K562 (cell line): ENCODE results near the gene RAI1. TPM values are rescaled to one million over a fixed set of nuclear protein-coding genes. Genes with fewer than 3 reads are reported as not detected.

Source experiments
- ATAC-seq: fragments of 200-7000 bp; cut with Tn5 transposase; 3 replicates; pipeline ENCODE4 v1.9.1; 2020; ENCODE audit warnings: moderate library complexity
- BruUV-seq: library from RNA; stranded (reverse); fragments of 400-500 nt; replicated peaks from 2 replicates; lab custom pipeline; 2021; lab: Mats Ljungman, UMichigan
- CTCF ChIA-PET: fragments of 300-600 bp; formaldehyde crosslinking; extraction: SDS; loops from one replicate; lab custom pipeline; 2021; ENCODE audit warnings: low intra/inter-chr PET ratio; lab: Yijun Ruan, JAX
- POLR2A ChIA-PET: fragments of 300-600, 350-650 bp; sonication (Branson Sonifier 250); formaldehyde crosslinking; extraction: SDS; loops from one replicate; lab custom pipeline; 2021; ENCODE audit warnings: antibody characterized with exemption, inconsistent platforms; lab: Yijun Ruan, JAX
- DNase-seq, 4 experiments: peaks; one replicate each; pipeline versions ENCODE4 v3.0.0 to v3.0.0-alpha.2; 2011 to 2018; ENCODE audit warnings: low spot score in 3 of 4, mixed read lengths in 3 of 4; ENCODE audit errors: extremely low read depth in 1 of 4
- FAIRE-seq: peaks from 2 replicates; lab custom pipeline; 2011; peaks lifted over from hg19 to GRCh38; lab: Jason Lieb, UNC
- H2AFZ ChIP-seq: 2 replicates; pipeline ENCODE4 v1.6.0; 2011; ENCODE audit warnings: low read depth, low read length, control low read depth, inconsistent platforms
- H3K27ac ChIP-seq: fragments of 200-600 bp; 3 replicates; pipeline ENCODE4 v1.8.0; 2011; ENCODE audit warnings: low read depth, mild to moderate bottlenecking, control low read depth, inconsistent platforms, low read length, moderate library complexity, mixed read lengths; ENCODE audit errors: extremely low read depth
- H3K27me3 ChIP-seq, 2 experiments: fragments of 300-600 bp in 1 of 2; 2 replicates in 1 of 2; 3 replicates in 1 of 2; pipeline versions ENCODE4 v1.6.0 to v1.8.0; 2011; ENCODE audit warnings: inconsistent platforms in 2 of 2, low read length in 2 of 2, mild to moderate bottlenecking in 1 of 2, mixed read lengths in 1 of 2, moderate library complexity in 1 of 2; ENCODE audit not compliant: control insufficient read depth in 2 of 2, insufficient read depth in 2 of 2
- H3K36me3 ChIP-seq: fragments of 300-600 bp; 3 replicates; pipeline ENCODE4 v1.8.0; 2011; ENCODE audit warnings: mild to moderate bottlenecking, low read length, inconsistent platforms; ENCODE audit not compliant: control insufficient read depth, insufficient read depth
- H3K4me1 ChIP-seq, 2 experiments: fragments of 200-600 bp in 1 of 2; replicated peaks in 1 of 2; 2 replicates in 1 of 2; 3 replicates in 1 of 2; pipeline versions ENCODE4 v1.5.1 to v1.8.0; 2011; ENCODE audit warnings: inconsistent platforms in 2 of 2, low read length in 2 of 2, mild to moderate bottlenecking in 1 of 2, mixed read lengths in 1 of 2, moderate library complexity in 1 of 2; ENCODE audit not compliant: control insufficient read depth in 2 of 2, insufficient read depth in 2 of 2
- H3K4me2 ChIP-seq: 2 replicates; pipeline ENCODE4 v1.6.1; 2011; ENCODE audit warnings: low read length, control low read depth, inconsistent platforms, mixed read lengths; ENCODE audit not compliant: insufficient read depth
- H3K4me3 ChIP-seq: fragments of 200-600 bp; sonication (generic), shearing (Covaris generic); 2 replicates; pipeline ENCODE4 v1.5.1; 2016; ENCODE audit warnings: control low read depth, inconsistent platforms
- H3K79me2 ChIP-seq: fragments of 200-600 bp; 3 replicates; pipeline ENCODE4 v1.8.0; 2011; ENCODE audit warnings: low read length, inconsistent platforms; ENCODE audit not compliant: control insufficient read depth, insufficient read depth
- H3K9ac ChIP-seq, 2 experiments: 2 replicates each; pipeline versions ENCODE4 v1.6.0 to v1.6.1; 2011; ENCODE audit warnings: low read depth in 2 of 2, low read length in 2 of 2, control low read depth in 1 of 2, inconsistent platforms in 1 of 2, mild to moderate bottlenecking in 1 of 2, mixed read lengths in 1 of 2; ENCODE audit not compliant: insufficient read depth in 1 of 2
- H3K9me1 ChIP-seq: one replicate; pipeline ENCODE4 v1.6.0; 2011; ENCODE audit warnings: inconsistent platforms, mild to moderate bottlenecking, low read length, moderate library complexity; ENCODE audit not compliant: control insufficient read depth, insufficient read depth
- H3K9me3 ChIP-seq: replicated peaks from 2 replicates; pipeline ENCODE4 v1.5.1; 2011; ENCODE audit warnings: low read depth, low read length, inconsistent platforms; ENCODE audit not compliant: control insufficient read depth, insufficient read depth
- H4K20me1 ChIP-seq: replicated peaks from 2 replicates; pipeline ENCODE4 v1.6.1; 2011; ENCODE audit warnings: low read length, inconsistent platforms, mixed read lengths; ENCODE audit not compliant: control insufficient read depth, insufficient read depth
- HNRNPK ChIP-seq: fragments of 200-400 bp; formaldehyde crosslinking; IDR thresholded peaks from one replicate; pipeline ENCODE4 v1.6.1; 2018; ENCODE audit warnings: mild to moderate bottlenecking, low read depth, low read length; ENCODE audit not compliant: poor library complexity, severe bottlenecking
- POLR2G ChIP-seq: fragments of 200-400 bp; formaldehyde crosslinking; IDR thresholded peaks from 2 replicates; pipeline ENCODE4 v1.6.1; 2017; ENCODE audit warnings: low read depth, mild to moderate bottlenecking, antibody characterized with exemption, low read length, moderate library complexity
- PTBP1 ChIP-seq: fragments of 200-400 bp; formaldehyde crosslinking; IDR thresholded peaks from 2 replicates; pipeline ENCODE4 v1.6.1; 2017; ENCODE audit warnings: low read depth, low read length
- WGBS: fragments of 100-300 bp; shearing (Covaris generic); methylation state at CpG from one replicate; pipeline ENCODE4 v1.1.6; 2016; ENCODE audit warnings: low coverage, mixed read lengths; ENCODE audit not compliant: insufficient coverage; ENCODE audit errors: missing lambda C conversion rate; 5-methylcytosine and 5-hydroxymethylcytosine counted together
- in situ Hi-C: fragments of 300-500 bp; cut with MboI; formaldehyde crosslinking; loops from 4 replicates; pipeline ENCODE4 v1.15.0; 2018; ENCODE audit warnings: inconsistent platforms, mixed read lengths
- intact Hi-C: fragments of 100-400 bp; cut with micrococcal nuclease; formaldehyde crosslinking; loops from 2 replicates; pipeline ENCODE4 v1.14.2; 2022
- polyA plus RNA-seq, 8 experiments: library from polyadenylated mRNA; depleted of rRNA in 4 of 8; stranded (reverse) in 5 of 8; unstranded in 3 of 8; fragments of >200 nt; fragmentation: Nextera tagmentation in 2 of 8; fragmentation: Illumina TruSeq in 1 of 8; extraction: Ambion mirVana in 2 of 8; extraction: Trizol in 1 of 8; gene quantifications; 2 replicates each; pipeline versions ENCODE4 v1.2.1 to v1.2.3, GENCODE V29; 2011 to 2014; ENCODE audit warnings: inconsistent platforms in 1 of 8, missing spikeins in 1 of 8
- total RNA-seq, 7 experiments: library from RNA; depleted of rRNA in 6 of 7; stranded (reverse); fragments of >200 nt in 6 of 7; fragmentation: Illumina TruSeq in 2 of 7; extraction: Trizol in 2 of 7; gene quantifications; 2 replicates each; pipeline versions ENCODE4 v1.2.1 to v1.2.3, GENCODE V29; 2011 to 2021; ENCODE audit warnings: low replicate concordance in 1 of 7

RAI1 gene
- total and polyA plus RNA-seq, 9 of the 15 experiments (the other 6 are each of a cell fraction or from before 2014, with no cell fraction given): 0.68 to 19.9 (median 5.5) TPM

DNA sequence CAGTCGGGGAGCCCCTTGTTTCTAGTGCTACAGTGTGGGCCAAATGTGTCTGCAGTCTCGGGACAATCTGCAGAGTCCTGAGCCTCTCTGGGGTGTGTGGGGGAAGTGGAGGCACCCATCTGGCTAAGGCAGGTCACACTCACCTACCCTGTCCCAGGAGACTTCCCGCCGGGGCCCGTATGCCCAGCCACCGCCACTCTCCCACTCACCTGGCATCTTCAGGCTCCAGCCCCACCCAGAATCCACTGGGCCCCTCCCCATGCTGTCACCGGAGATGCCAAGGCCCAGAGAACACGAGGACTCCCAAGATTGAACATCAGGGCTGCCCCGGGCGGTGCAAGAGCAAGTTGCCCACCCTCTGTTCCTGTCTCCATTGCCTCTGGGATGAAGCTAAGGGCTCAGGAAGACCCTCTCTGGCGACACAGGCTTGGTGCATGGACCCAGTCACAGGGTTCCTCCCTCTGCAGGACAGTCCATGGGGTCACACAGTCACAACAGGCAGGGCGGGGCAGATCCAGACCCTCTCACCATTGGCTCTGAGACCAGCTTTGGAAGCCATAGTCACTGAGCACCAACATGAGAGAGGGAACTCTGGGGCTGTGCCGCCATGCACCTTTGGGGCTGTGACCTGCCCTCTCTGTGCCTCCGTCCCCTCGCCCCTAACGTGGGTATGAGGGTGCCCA, 117.5 kb downstream of the RAI1 start (continued):
- no peak for TF ChIP-seq HNRNPK

- H3K79me2 ChIP-seq: no peaks in the 10 kb centered on the region
- no TSS peak for BruUV-seq
- H3K4me2 ChIP-seq: no peak overlapping the region
- peaks cover 10% of the 10 kb centered on the region; the same call in 2 of the 3 replicates for H3K36me3 ChIP-seq
- no peaks in the 10 kb centered on the region for H3K27me3 ChIP-seq
- H2AFZ ChIP-seq: no peak overlapping the region
- no peaks in the 10 kb centered on the region for H3K9me3 ChIP-seq
- no peak; the same call in 2 of the 3 replicates for ATAC-seq
- ChIA-PET CTCF (no interaction called here), POLR2A (interaction anchor here (0.6 to 1.2 kb wide), 2 partner anchors 17 to 1437 kb away, joined by 3 to 4 read pairs; partner anchors contain the start of gene EPN2)
- FAIRE-seq: no peak
- H3K4me3 ChIP-seq: no peak overlapping the region
- H3K27ac ChIP-seq: no peak overlapping the region
- intact Hi-C loops (no loop called here), in situ Hi-C loops (no loop called here)
- no peak for DNase-seq
- H3K9ac ChIP-seq: 0 out of 4 replicates have a peak overlapping the region, but pooled peaks of 1 of the 2 experiments have one; percentile 52
- 95% methylated on average over 10 of the region's 12 CpGs for WGBS
- TF ChIP-seq PTBP1: no peak
- peak; percentile 34; the same call in 1 of the 2 replicates for TF ChIP-seq POLR2G
- H3K9me1 ChIP-seq: no peaks in the 10 kb centered on the region
- H3K4me1 ChIP-seq: peaks cover 0 to 22% of the 10 kb centered on the region in 2 experiments; a peak in 2 of 5 replicates
- H4K20me1 ChIP-seq: no peaks in the 10 kb centered on the region
These were observed 119.3 kb downstream of the RAI1 start for GRCh38 chr17:17800504-17801021.
